ENCODE data around the gene P4HA2.

GRCh38 chr5:132205385-132206125 is 22.1 kb downstream of the P4HA2 start:
- no peak for TF ChIP-seq CTCF (IDR thresholded peaks at IDR 0.05 in 8 of 11, conservative IDR thresholded peaks at IDR 0.05 in 3 of 11)
- TF ChIP-seq POLR2A (IDR thresholded peaks at IDR 0.05): no peak
